HEK293T (cell line): ENCODE measurements around the gene FTSJ3.

Experiments used
- CTCF ChIA-PET: fragments of 350-600 bp; formaldehyde crosslinking; extraction: SDS; loops from one replicate; lab custom pipeline; 2021; ENCODE audit warnings: antibody characterized with exemption, inconsistent platforms; lab: Yijun Ruan, JAX
- POLR2A ChIA-PET: fragments of 350-600 bp; formaldehyde crosslinking; extraction: SDS; loops from one replicate; lab custom pipeline; 2020; ENCODE audit warnings: antibody characterized with exemption, inconsistent platforms; lab: Yijun Ruan, JAX
- DNase-seq: peaks from one replicate; pipeline ENCODE4 v3.0.0; 2012; ENCODE audit warnings: mixed read lengths; ENCODE audit errors: extremely low spot score
- ARNT ChIP-seq: fragments of 450-650 bp; IDR thresholded peaks from 2 replicates; pipeline ENCODE4 v1.6.1; 2017; ENCODE audit warnings: mild to moderate bottlenecking
- BHLHE40 ChIP-seq: fragments of 450-650 bp; IDR thresholded peaks from 2 replicates; pipeline ENCODE4 v1.6.1; 2016; ENCODE audit warnings: mild to moderate bottlenecking, moderate library complexity, borderline replicate concordance
- CTBP1 ChIP-seq: fragments of 450-650 bp; IDR thresholded peaks from 2 replicates; pipeline ENCODE4 v1.6.1; 2016; ENCODE audit warnings: borderline replicate concordance
- ELF4 ChIP-seq: fragments of 450-650 bp; IDR thresholded peaks from 2 replicates; pipeline ENCODE4 v1.6.1; 2017; ENCODE audit warnings: antibody characterized with exemption
- FOXA1 ChIP-seq: fragments of 450-650 bp; IDR thresholded peaks from 2 replicates; pipeline ENCODE4 v1.6.1; 2016; ENCODE audit warnings: mild to moderate bottlenecking
- FOXK2 ChIP-seq: fragments of 450-650 bp; IDR thresholded peaks from 2 replicates; pipeline ENCODE4 v1.6.1; 2016; ENCODE audit warnings: mild to moderate bottlenecking
- FOXM1 ChIP-seq: fragments of 450-650 bp; IDR thresholded peaks from 2 replicates; pipeline ENCODE4 v1.6.1; 2017; ENCODE audit warnings: mild to moderate bottlenecking, borderline replicate concordance
- HDGF ChIP-seq: fragments of 450-650 bp; IDR thresholded peaks from 2 replicates; pipeline ENCODE4 v1.6.1; 2017; ENCODE audit warnings: antibody characterized with exemption, borderline replicate concordance
- L3MBTL2 ChIP-seq: fragments of 450-650 bp; conservative IDR thresholded peaks from 2 replicates; pipeline ENCODE4 v1.6.1; 2016; ENCODE audit warnings: mild to moderate bottlenecking
- LEF1 ChIP-seq: fragments of 450-650 bp; IDR thresholded peaks from 2 replicates; pipeline ENCODE4 v1.6.1; 2017; ENCODE audit warnings: mild to moderate bottlenecking, borderline replicate concordance
- NFRKB ChIP-seq: fragments of 450-650 bp; IDR thresholded peaks from 2 replicates; pipeline ENCODE4 v1.6.1; 2016; ENCODE audit warnings: mild to moderate bottlenecking, moderate library complexity
- PKNOX1 ChIP-seq: fragments of 450-650 bp; IDR thresholded peaks from 2 replicates; pipeline ENCODE4 v1.6.1; 2016
- SP1 ChIP-seq: fragments of 450-650 bp; IDR thresholded peaks from 2 replicates; pipeline ENCODE4 v1.6.1; 2017
- SUZ12 ChIP-seq: fragments of 450-650 bp; IDR thresholded peaks from 2 replicates; pipeline ENCODE4 v1.6.1; 2016; ENCODE audit warnings: mild to moderate bottlenecking
- TARDBP ChIP-seq: fragments of 450-650 bp; IDR thresholded peaks from 2 replicates; pipeline ENCODE4 v1.6.1; 2016
- ZNF384 ChIP-seq: fragments of 450-650 bp; IDR thresholded peaks from 2 replicates; pipeline ENCODE4 v1.6.1; 2016

The FTSJ3 gene

DNA sequence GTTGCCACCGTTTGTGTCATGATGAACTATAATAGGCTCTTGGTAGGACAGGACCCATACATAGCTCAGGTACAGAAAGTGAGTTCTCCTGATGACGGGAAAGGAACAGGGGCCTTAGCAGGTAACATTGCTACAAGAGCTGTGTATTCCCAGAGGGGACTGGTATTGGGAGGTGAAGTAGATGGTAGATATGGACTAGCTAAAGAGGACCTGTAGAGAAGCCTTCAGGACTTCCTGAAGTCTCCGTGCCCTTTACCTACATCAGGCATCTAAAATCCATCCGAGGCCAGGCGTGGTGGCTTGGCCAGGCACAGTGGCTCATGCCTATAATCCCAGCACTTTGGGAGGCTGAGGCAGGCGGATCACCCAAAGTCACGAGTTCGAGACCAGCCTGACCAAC lies 27.7 kb upstream of the FTSJ3 start:
- no peak for DNase-seq
- TF ChIP-seq FOXA1 (no peak), CTBP1 (no peak), SP1 (no peak), ARNT (no peak), LEF1 (no peak), BHLHE40 (no peak), ZNF384 (no peak), FOXM1 (no peak), SUZ12 (no peak), TARDBP (no peak), HDGF (no peak), NFRKB (no peak), L3MBTL2 (no peak), ELF4 (no peak), PKNOX1 (no peak)
- ChIA-PET POLR2A (no interaction called here), CTCF (interaction anchor here (0.6 to 1.4 kb wide), 3 partner anchors 12 to 239 kb away, joined by 3 to 5 read pairs (median 4); no protein-coding TSS in a partner anchor)

GRCh38 chr17:63854709-63855108 lies 27.2 kb upstream of the FTSJ3 start:
- TF ChIP-seq FOXA1: no peak
- no peak for TF ChIP-seq LEF1
- DNase-seq: no peak
- ChIA-PET POLR2A (interaction anchor here (0.6 kb wide), 1 partner anchor 81 kb away, joined by 3 read pairs; the partner anchor contains the start of gene CCDC47), CTCF (interaction anchor here (0.6 to 1.3 kb wide), 3 partner anchors 11 to 65 kb away, joined by 3 to 5 read pairs (median 4); no protein-coding TSS in a partner anchor)

DNA sequence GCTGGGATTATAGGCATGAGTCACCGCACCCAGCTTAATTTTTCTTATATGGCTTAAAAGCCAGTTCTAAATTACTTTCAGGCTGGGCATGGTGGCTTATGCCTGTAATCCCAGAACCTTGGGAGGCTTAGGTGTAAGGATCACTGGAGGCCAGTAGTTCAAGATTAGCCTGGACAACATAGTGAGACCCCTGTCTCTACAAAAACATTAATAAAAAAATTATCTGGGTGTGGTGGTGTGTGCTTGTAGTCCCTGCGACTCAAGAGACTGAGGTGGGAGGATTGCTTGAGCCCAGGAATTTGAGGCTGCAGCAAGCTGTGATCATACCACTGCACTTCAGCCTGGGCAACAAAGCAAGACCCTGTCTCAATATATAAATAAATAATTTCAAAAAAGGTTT lies 25.8 kb upstream of the FTSJ3 start:
- DNase-seq: no peak
- TF ChIP-seq BHLHE40 (no peak), ELF4 (no peak), HDGF (no peak), SUZ12 (no peak), FOXM1 (no peak), PKNOX1 (no peak), CTBP1 (no peak), ZNF384 (no peak), NFRKB (no peak), L3MBTL2 (no peak), ARNT (no peak), FOXA1 (no peak)
- POLR2A ChIA-PET: no interaction called here
- CTCF ChIA-PET: no interaction called here

- CTCF ChIA-PET: no interaction called here
- no peak for TF ChIP-seq BHLHE40
- no peak for TF ChIP-seq CTBP1
- TF ChIP-seq TARDBP: no peak
- no peak for TF ChIP-seq FOXA1
- no peak for TF ChIP-seq HDGF
- TF ChIP-seq SUZ12: no peak
- no peak for TF ChIP-seq PKNOX1
- no peak for TF ChIP-seq LEF1
- no peak for TF ChIP-seq FOXM1
- no peak for TF ChIP-seq FOXK2
- TF ChIP-seq ELF4: no peak
- TF ChIP-seq SP1: no peak
- TF ChIP-seq ZNF384: no peak
- TF ChIP-seq NFRKB: no peak
- TF ChIP-seq L3MBTL2: no peak
- no peak for TF ChIP-seq ARNT
- POLR2A ChIA-PET: no interaction called here
- DNase-seq: no peak
Observed at GRCh38 chr17:63850401-63850800, 22.9 kb upstream of the FTSJ3 start.

GRCh38 chr17:63848834-63849689 lies 21.6 kb upstream of the FTSJ3 start:
- CTCF ChIA-PET: interaction anchor here (0.6 to 1.5 kb wide), 2 partner anchors 17 to 92 kb away, joined by 3 to 5 read pairs; no protein-coding TSS in a partner anchor

More at GRCh38 chr17:63848834-63849689, 21.6 kb upstream of the FTSJ3 start:
- POLR2A ChIA-PET: interaction anchor here (0.6 to 1.4 kb wide), 3 partner anchors 75 to 299 kb away, joined by 3 to 4 read pairs (median 3); partner anchors contain the start of genes CCDC47 and DDX42
- peak; percentile 95 for DNase-seq
- TF ChIP-seq SUZ12 (no peak), SP1 (no peak; the same call in 1 of the 2 replicates), HDGF (no peak), CTBP1 (no peak), BHLHE40 (peak; percentile 97), LEF1 (no peak), TARDBP (no peak; the same call in 1 of the 2 replicates), ELF4 (peak; percentile 45; the same call in 1 of the 2 replicates), PKNOX1 (no peak), FOXM1 (peak; percentile 96), FOXA1 (no peak), ARNT (no peak), L3MBTL2 (peak; percentile 100)
